ENCODE data around the gene ANO9. TPM values are rescaled to one million over a fixed set of nuclear protein-coding genes. Genes with fewer than 3 reads are reported as not detected.

The ANO9 gene
- total RNA-seq, 4 donors from 2014 or later: 0.11 to 0.42 (median 0.32) TPM; not detected in 1

GRCh38 chr11:372809-373715, 68.7 kb downstream of the ANO9 start:
- no peak for DNase-seq (ENCODE audit: extremely low spot score)
- no peak overlapping the region for H3K27ac ChIP-seq (replicated peaks in 1 of 4)
- intact Hi-C loops (cut with DNase I): no loop called here

GRCh38 chr11:371716-372590, 69.9 kb downstream of the ANO9 start:
- no peak for TF ChIP-seq POLR2AphosphoS5 (IDR thresholded peaks at IDR 0.05)
- TF ChIP-seq CTCF (IDR thresholded peaks at IDR 0.05): no peak
- no peak for TF ChIP-seq EP300 (IDR thresholded peaks at IDR 0.05)
- TF ChIP-seq POLR2A (IDR thresholded peaks at IDR 0.05; ENCODE audit: low read depth): no peak
- H3K27ac ChIP-seq (replicated peaks in 1 of 4): no peak overlapping the region
- no peak overlapping the region for H3K4me3 ChIP-seq
- intact Hi-C loops (cut with DNase I): no loop called here
- no peaks in the 10 kb centered on the region for H3K9me3 ChIP-seq
- 86% methylated on average over 16 of the region's 19 CpGs for WGBS
- peaks cover 5 to 21% (median 20%) of the 10 kb centered on the region in 4 donors for H3K4me1 ChIP-seq
- peaks cover 0 to 23% (median 12%) of the 10 kb centered on the region in 4 donors for H3K27me3 ChIP-seq
- H3K36me3 ChIP-seq: peaks cover 0 to 26% (median 2%) of the 10 kb centered on the region in 4 donors
- DNase-seq (ENCODE audit: extremely low spot score): no peak

More at GRCh38 chr11:372809-373715, 68.7 kb downstream of the ANO9 start:
- Histone ChIP-seq H3K9me3 (no peaks in the 10 kb centered on the region), H3K4me1 (peaks cover 5 to 19% (median 18%) of the 10 kb centered on the region in 4 donors), H3K4me3 (no peak overlapping the region), H3K36me3 (peaks cover 0 to 33% (median 2%) of the 10 kb centered on the region in 4 donors), H3K27me3 (peaks cover 0 to 14% (median 4%) of the 10 kb centered on the region in 4 donors)
- TF ChIP-seq CTCF (IDR thresholded peaks at IDR 0.05) (no peak), POLR2A (IDR thresholded peaks at IDR 0.05; ENCODE audit: low read depth) (no peak), EP300 (IDR thresholded peaks at IDR 0.05) (no peak), POLR2AphosphoS5 (IDR thresholded peaks at IDR 0.05) (no peak)
- WGBS: 85% methylated on average over 21 of the region's 41 CpGs

GRCh38 chr11:371051-371450, 70.8 kb downstream of the ANO9 start:
- WGBS: 92% methylated on average over 4 of the region's 5 CpGs
- no peak overlapping the region for H3K4me3 ChIP-seq
- no peaks in the 10 kb centered on the region for H3K9me3 ChIP-seq
- H3K27ac ChIP-seq (replicated peaks in 1 of 4): no peak overlapping the region
- TF ChIP-seq POLR2AphosphoS5 (IDR thresholded peaks at IDR 0.05) (no peak), POLR2A (IDR thresholded peaks at IDR 0.05; ENCODE audit: low read depth) (no peak), CTCF (IDR thresholded peaks at IDR 0.05) (no peak), EP300 (IDR thresholded peaks at IDR 0.05) (no peak)
- H3K4me1 ChIP-seq: peaks cover 5 to 21% (median 20%) of the 10 kb centered on the region in 4 donors
- no peak for DNase-seq (ENCODE audit: extremely low spot score)
- H3K27me3 ChIP-seq: peaks cover 0 to 25% (median 12%) of the 10 kb centered on the region in 4 donors
- intact Hi-C loops (cut with DNase I): no loop called here
- H3K36me3 ChIP-seq: peaks cover 0 to 19% (median 1%) of the 10 kb centered on the region in 4 donors

GRCh38 chr11:370070-370941, 71.5 kb downstream of the ANO9 start:
- Histone ChIP-seq H3K4me3 (peak overlapping the region in 3 of 4 donors; percentile 18 to 59 (median 53)), H3K36me3 (peaks cover 0 to 12% (median 0%) of the 10 kb centered on the region in 4 donors), H3K27me3 (peaks cover 0 to 28% (median 13%) of the 10 kb centered on the region in 4 donors), H3K9me3 (no peaks in the 10 kb centered on the region), H3K4me1 (peaks cover 5 to 21% (median 20%) of the 10 kb centered on the region in 4 donors), H3K27ac (replicated peaks in 1 of 4) (peak overlapping the region in 1 of 4 donors; percentile 10)
- DNase-seq (ENCODE audit: extremely low spot score): no peak
- 71% methylated on average over 7 of the region's 42 CpGs for WGBS
- intact Hi-C loops (cut with DNase I): no loop called here
- TF ChIP-seq POLR2AphosphoS5 (IDR thresholded peaks at IDR 0.05) (no peak), POLR2A (IDR thresholded peaks at IDR 0.05; ENCODE audit: low read depth) (no peak), CTCF (IDR thresholded peaks at IDR 0.05) (no peak)

Data from esophagus muscularis mucosa (tissue), 4 donors.